ENCODE measurements around the gene DICER1. TPM values are rescaled to one million over a fixed set of nuclear protein-coding genes. Genes with fewer than 3 reads are reported as not detected.

The DICER1 gene
- total RNA-seq, 1 experiment from 2014 or later, result 62.0 TPM

GRCh38 chr14:95106971-95107370 is 50.4 kb downstream of the DICER1 start (continued):
- TF ChIP-seq SMAD3 (CRISPR knock-in tag; IDR thresholded peaks at IDR 0.05; ENCODE audit: borderline replicate concordance) (no peak), RORB (CRISPR knock-in tag; IDR thresholded peaks at IDR 0.05) (no peak), MXD4 (CRISPR knock-in tag; IDR thresholded peaks at IDR 0.05; ENCODE audit: borderline replicate concordance) (no peak), ZNF416 (CRISPR knock-in tag; IDR thresholded peaks at IDR 0.05) (no peak), ZNF671 (CRISPR knock-in tag; IDR thresholded peaks at IDR 0.05) (no peak), E2F4 (CRISPR knock-in tag; IDR thresholded peaks at IDR 0.05; ENCODE audit: borderline replicate concordance, low read depth) (no peak), ARID4B (CRISPR knock-in tag; IDR thresholded peaks at IDR 0.05; ENCODE audit: borderline replicate concordance) (no peak)

GRCh38 chr14:95104911-95105310 is 52.4 kb downstream of the DICER1 start:
- DNase-seq (ENCODE audit: low spot score) (no peak), ATAC-seq (no peak)
- H3K9me3 Mint-ChIP-seq, result no peaks in the 10 kb centered on the region
- no peak overlapping the region for H3K27ac Mint-ChIP-seq
- no peak for TF ChIP-seq ZNF232 (CRISPR knock-in tag; IDR thresholded peaks at IDR 0.05)
- no peak for TF ChIP-seq USF2 (CRISPR knock-in tag; IDR thresholded peaks at IDR 0.05)
- no peak for TF ChIP-seq ZNF532 (CRISPR knock-in tag; IDR thresholded peaks at IDR 0.05; ENCODE audit: borderline replicate concordance)
- no peak for TF ChIP-seq FOXJ3 (CRISPR knock-in tag; IDR thresholded peaks at IDR 0.05; ENCODE audit: borderline replicate concordance)
- TF ChIP-seq OVOL2 (CRISPR knock-in tag; IDR thresholded peaks at IDR 0.05; ENCODE audit: borderline replicate concordance), result no peak
- no peak for TF ChIP-seq CREM (CRISPR knock-in tag; IDR thresholded peaks at IDR 0.05)
- no peak for TF ChIP-seq AR (CRISPR knock-in tag; IDR thresholded peaks at IDR 0.05)
- no peak for TF ChIP-seq ZNF263 (CRISPR knock-in tag; IDR thresholded peaks at IDR 0.05; ENCODE audit: low read depth)
- H3K4me3 Mint-ChIP-seq, result no peak overlapping the region
- no peaks in the 10 kb centered on the region for H3K4me1 Mint-ChIP-seq
- peaks cover 55% of the 10 kb centered on the region for H3K36me3 Mint-ChIP-seq
- no peaks in the 10 kb centered on the region for H3K27me3 Mint-ChIP-seq (ENCODE audit: low read depth)
- POLR2A ChIA-PET, result no interaction called here
- CTCF ChIA-PET, result no interaction called here
